Ascending aorta (tissue), 2 donors: Measurements from ENCODE around the gene RBMS3. TPM values are rescaled to one million over a fixed set of nuclear protein-coding genes. Genes with fewer than 3 reads are reported as not detected.

ENCODE experiments used
- DNase-seq, 2 donors: peaks; one replicate each; pipeline ENCODE4 v3.0.0-alpha.2; 2019; ENCODE audit warnings: low spot score in 2 of 2
- H3K27ac ChIP-seq, 2 donors: fragments of 200-600 bp; sonication (generic); one replicate each; pipeline ENCODE4 v1.5.1; 2016 to 2017; ENCODE audit warnings: mild to moderate bottlenecking in 1 of 2
- H3K27me3 ChIP-seq: fragments of 200-600 bp; sonication (generic); one replicate; pipeline ENCODE4 v1.5.1; 2017
- H3K36me3 ChIP-seq, 2 donors: fragments of 200-600 bp; sonication (generic); one replicate each; pipeline ENCODE4 v1.5.1; 2016
- H3K4me1 ChIP-seq, 2 donors: fragments of 200-600 bp; sonication (generic); one replicate each; pipeline ENCODE4 v1.5.1; 2016 to 2017; ENCODE audit warnings: mild to moderate bottlenecking in 1 of 2
- H3K4me3 ChIP-seq, 2 donors: fragments of 200-600 bp; sonication (generic); one replicate each; pipeline ENCODE4 v1.5.1; 2016 to 2017; ENCODE audit warnings: mild to moderate bottlenecking in 1 of 2
- H3K9me3 ChIP-seq, 2 donors: fragments of 200-600 bp; sonication (generic); one replicate each; pipeline ENCODE4 v1.5.1; 2016
- intact Hi-C: fragments of 100-400 bp; cut with DNase I; formaldehyde crosslinking; loops from one replicate; pipeline ENCODE4 v1.15.1; 2023
- total RNA-seq: library from RNA; depleted of rRNA; stranded (reverse); fragments of >200 nt; gene quantifications from one replicate; pipeline ENCODE4 v1.1.0, GENCODE V29; 2016
- TF ChIP-seq, protein P1 (sequence below), 3 experiments: fragments of 200-600 bp in 2 of 3; fragments of 450-650 bp in 1 of 3; sonication (generic) in 2 of 3; IDR thresholded peaks; one replicate each; pipeline ENCODE4 v1.5.1; 2016 to 2019; ENCODE audit warnings: antibody characterized with exemption in 3 of 3, mild to moderate bottlenecking in 1 of 3, moderate library complexity in 1 of 3

RBMS3 gene
- total RNA-seq, 1 donor from 2014 or later: 65.8 TPM

DNA sequence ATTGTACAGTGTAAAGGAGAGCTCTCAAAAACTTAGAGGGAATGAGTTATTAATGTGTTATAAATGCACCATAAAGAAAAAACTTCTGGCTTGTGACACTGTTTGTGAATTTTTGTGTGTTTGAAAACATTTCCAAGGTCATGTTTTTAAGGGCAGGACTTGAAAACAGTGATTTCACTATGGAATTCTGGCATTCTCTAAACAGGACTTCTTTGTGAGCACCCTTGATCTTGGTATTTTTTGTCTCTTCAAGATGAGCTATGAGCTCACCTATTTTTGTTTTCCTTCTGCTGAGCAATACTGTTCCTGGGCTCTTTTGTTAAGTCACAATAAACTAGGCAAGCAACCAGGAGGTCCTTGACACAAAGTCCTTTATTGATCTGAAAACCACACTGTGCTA lies 284.4 kb downstream of the RBMS3 start:
- TF ChIP-seq, protein P1, sequence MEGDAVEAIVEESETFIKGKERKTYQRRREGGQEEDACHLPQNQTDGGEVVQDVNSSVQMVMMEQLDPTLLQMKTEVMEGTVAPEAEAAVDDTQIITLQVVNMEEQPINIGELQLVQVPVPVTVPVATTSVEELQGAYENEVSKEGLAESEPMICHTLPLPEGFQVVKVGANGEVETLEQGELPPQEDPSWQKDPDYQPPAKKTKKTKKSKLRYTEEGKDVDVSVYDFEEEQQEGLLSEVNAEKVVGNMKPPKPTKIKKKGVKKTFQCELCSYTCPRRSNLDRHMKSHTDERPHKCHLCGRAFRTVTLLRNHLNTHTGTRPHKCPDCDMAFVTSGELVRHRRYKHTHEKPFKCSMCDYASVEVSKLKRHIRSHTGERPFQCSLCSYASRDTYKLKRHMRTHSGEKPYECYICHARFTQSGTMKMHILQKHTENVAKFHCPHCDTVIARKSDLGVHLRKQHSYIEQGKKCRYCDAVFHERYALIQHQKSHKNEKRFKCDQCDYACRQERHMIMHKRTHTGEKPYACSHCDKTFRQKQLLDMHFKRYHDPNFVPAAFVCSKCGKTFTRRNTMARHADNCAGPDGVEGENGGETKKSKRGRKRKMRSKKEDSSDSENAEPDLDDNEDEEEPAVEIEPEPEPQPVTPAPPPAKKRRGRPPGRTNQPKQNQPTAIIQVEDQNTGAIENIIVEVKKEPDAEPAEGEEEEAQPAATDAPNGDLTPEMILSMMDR (IDR thresholded peaks at IDR 0.05): no peak
- no peak overlapping the region for H3K27ac ChIP-seq

DNA sequence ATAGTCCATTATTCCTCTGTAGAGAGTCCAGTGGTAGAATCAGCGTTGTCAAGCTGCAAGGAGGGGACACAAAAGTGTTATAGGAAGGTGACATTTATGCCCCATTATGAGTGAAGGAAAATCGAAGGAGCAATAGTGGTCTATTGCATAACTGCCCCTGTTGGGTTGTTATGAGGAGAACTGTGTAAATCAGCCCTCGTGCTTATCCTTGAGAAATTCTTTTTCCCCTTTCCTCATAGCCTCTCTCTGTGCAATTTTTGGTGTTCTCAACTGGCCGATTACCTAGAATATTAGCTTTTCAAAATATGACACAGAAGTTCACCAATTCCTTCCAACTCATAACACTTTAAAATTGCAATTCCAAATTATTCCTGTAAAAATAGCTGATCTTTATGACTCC lies 286.6 kb downstream of the RBMS3 start:
- DNase-seq: no peak
- Histone ChIP-seq H3K4me3 (no peak overlapping the region), H3K9me3 (peaks cover 0 to 7% of the 10 kb centered on the region in 2 donors), H3K36me3 (no peaks in the 10 kb centered on the region), H3K27me3 (no peaks in the 10 kb centered on the region), H3K4me1 (peaks cover 0 to 13% of the 10 kb centered on the region in 2 donors), H3K27ac (no peak overlapping the region)
- TF ChIP-seq, protein P1 (IDR thresholded peaks at IDR 0.05): no peak
- intact Hi-C loops: no loop called here

More for the DNA sequence above, 284.4 kb downstream of the RBMS3 start:
- no peak overlapping the region for H3K4me3 ChIP-seq
- H3K4me1 ChIP-seq: peaks cover 0 to 19% of the 10 kb centered on the region in 2 donors
- DNase-seq: no peak
- H3K9me3 ChIP-seq: no peaks in the 10 kb centered on the region
- intact Hi-C loops: no loop called here
- no peaks in the 10 kb centered on the region for H3K27me3 ChIP-seq
- H3K36me3 ChIP-seq: no peaks in the 10 kb centered on the region

DNA sequence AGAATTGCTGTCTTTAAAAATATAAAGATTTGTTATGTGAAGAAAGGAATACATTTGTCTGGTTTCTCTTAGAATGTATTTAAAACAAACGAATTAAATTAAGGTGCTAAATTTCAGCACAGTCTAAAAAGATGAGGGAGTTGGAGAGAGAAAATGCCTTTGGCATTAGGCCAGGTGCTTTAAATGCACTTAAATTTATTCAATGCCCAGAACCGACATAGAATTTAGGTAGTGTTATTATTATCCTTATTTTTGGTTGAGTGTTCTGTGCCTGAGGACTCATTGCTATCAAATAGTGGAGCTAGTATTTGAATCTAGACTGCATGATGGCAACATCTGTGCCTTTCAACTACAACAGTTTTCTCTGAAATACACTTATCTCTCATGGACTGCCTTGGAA lies 287.5 kb downstream of the RBMS3 start:
- Histone ChIP-seq H3K27ac (no peak overlapping the region), H3K4me1 (peaks cover 0 to 13% of the 10 kb centered on the region in 2 donors), H3K36me3 (no peaks in the 10 kb centered on the region), H3K4me3 (no peak overlapping the region), H3K27me3 (no peaks in the 10 kb centered on the region), H3K9me3 (peaks cover 0 to 7% of the 10 kb centered on the region in 2 donors)
- intact Hi-C loops: no loop called here
- TF ChIP-seq, protein P1 (IDR thresholded peaks at IDR 0.05): no peak
- DNase-seq: no peak

DNA sequence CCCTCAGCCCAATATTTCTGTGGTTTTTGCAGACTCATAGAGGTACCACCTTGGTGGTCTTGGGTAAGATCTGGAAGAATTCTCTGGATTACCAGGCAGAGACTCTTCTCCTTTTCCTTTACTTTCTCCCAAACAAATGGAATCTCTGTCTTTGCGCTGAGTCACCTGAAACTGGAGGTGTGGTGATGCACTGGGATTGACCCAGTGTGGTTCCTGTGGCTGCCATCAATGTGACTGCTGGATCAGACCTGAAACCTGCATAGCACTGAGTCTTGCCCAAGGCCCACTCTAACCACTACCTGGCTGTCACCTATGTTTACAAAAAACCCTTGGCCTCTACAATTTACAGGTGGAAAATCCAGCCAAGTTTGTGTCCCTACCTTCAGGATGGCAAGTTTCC lies 295.3 kb downstream of the RBMS3 start:
- Histone ChIP-seq H3K4me3 (no peak overlapping the region), H3K27ac (no peak overlapping the region), H3K4me1 (peaks cover 0 to 4% of the 10 kb centered on the region in 2 donors), H3K36me3 (no peaks in the 10 kb centered on the region), H3K9me3 (peaks cover 0 to 6% of the 10 kb centered on the region in 2 donors), H3K27me3 (no peaks in the 10 kb centered on the region)
- no peak for DNase-seq
- TF ChIP-seq, protein P1 (IDR thresholded peaks at IDR 0.05): no peak
- intact Hi-C loops: no loop called here

DNA sequence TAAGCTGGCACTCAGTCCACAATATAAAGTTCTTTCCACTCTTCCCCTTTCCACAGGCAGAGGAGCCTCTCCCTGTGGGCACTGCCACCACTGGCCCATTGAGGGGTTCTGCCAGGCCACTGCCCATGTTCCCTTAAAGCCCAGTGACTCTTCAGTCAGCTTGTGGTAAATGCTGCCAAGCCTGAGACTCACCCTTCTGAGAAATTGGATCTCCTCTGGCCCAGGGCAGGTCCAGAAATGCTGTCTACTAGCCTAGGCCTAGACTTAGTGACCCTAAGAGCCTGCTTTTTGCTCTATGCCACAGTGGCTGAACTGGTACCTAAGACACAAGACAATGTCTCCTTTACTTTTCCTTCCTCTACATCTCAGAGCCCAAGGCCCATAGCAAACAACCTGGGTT lies 295.8 kb downstream of the RBMS3 start:
- DNase-seq: no peak
- Histone ChIP-seq H3K4me3 (no peak overlapping the region), H3K27ac (no peak overlapping the region), H3K36me3 (no peaks in the 10 kb centered on the region), H3K9me3 (peaks cover 0 to 1% of the 10 kb centered on the region in 2 donors), H3K27me3 (no peaks in the 10 kb centered on the region), H3K4me1 (peaks cover 0 to 4% of the 10 kb centered on the region in 2 donors)
- TF ChIP-seq, protein P1 (IDR thresholded peaks at IDR 0.05): no peak
- intact Hi-C loops: no loop called here

DNA sequence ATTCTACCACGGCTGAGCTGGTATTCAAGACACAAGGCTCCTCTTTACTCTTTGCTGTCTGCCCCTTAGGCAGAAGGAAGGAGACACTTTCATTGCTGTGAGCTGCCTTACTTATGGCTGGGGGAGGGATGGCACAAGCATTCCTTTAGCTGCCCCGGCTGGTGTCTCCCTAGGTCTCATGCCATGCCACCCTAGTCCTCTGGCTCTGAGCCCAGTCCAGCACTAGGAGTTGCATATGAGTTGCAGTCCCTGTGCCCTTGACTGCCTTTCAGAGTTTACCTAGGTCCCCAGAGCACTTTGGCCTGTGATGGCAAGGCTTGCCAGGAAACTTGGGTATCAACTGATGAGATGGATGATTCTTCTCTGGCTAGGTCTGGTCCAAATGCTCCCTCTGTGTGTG lies 296.4 kb downstream of the RBMS3 start:
- TF ChIP-seq, protein P1 (IDR thresholded peaks at IDR 0.05): no peak
- Histone ChIP-seq H3K36me3 (no peaks in the 10 kb centered on the region), H3K27me3 (no peaks in the 10 kb centered on the region), H3K27ac (no peak overlapping the region), H3K4me1 (peaks cover 0 to 6% of the 10 kb centered on the region in 2 donors), H3K9me3 (no peaks in the 10 kb centered on the region), H3K4me3 (no peak overlapping the region)
- no peak for DNase-seq
- intact Hi-C loops: no loop called here
